Ovary (tissue), 3 donors: Measurements from ENCODE around the gene LCNL1.

ENCODE experiments used
- CTCF ChIP-seq, 3 donors: fragments of 450-650 bp in 2 of 3; fragments of 200-600 bp in 1 of 3; IDR thresholded peaks; one replicate each; pipeline versions ENCODE4 v1.5.1 to v1.8.0; 2016 to 2022; ENCODE audit warnings: antibody characterized with exemption in 3 of 3, mild to moderate bottlenecking in 1 of 3
- POLR2A ChIP-seq: fragments of 450-650 bp; IDR thresholded peaks from one replicate; pipeline ENCODE4 v1.6.1; 2017; ENCODE audit warnings: antibody characterized with exemption, mild to moderate bottlenecking, moderate library complexity
- donor health status: DM: no; HTN: no; CAD: no.

DNA sequence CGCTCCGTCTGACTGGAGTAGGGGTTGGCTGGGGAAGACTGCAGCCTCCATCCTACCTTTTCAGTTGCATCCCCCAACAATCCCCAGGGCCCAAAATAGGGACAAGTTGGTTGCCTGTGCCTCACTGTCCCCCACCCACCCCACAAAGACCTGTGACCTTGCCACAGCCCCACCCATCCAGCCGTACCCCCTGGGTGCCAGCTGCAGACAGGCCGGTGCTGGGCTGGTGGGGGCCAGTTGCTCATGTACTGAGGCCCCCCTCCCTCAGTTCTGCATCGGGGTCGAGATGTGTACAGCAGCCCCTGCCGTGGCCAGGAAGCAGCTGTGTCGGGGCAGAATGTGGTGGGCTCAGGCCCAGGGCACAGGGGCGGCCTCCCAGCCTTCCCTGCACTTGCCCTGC, 374 bp downstream of the LCNL1 start:
- TF ChIP-seq CTCF (IDR thresholded peaks at IDR 0.05), result no peak
- no peak for TF ChIP-seq POLR2A
